RWPE2 (cell line): ENCODE measurements around the gene CHKB.

ENCODE experiments used
- ATAC-seq: fragments of 200-7000 bp; cut with Tn5 transposase; 3 replicates; pipeline ENCODE4 v1.9.1; 2021; ENCODE audit warnings: low read depth
- DNase-seq: peaks from one replicate; pipeline ENCODE4 v3.0.0-alpha.2; 2020; ENCODE audit warnings: low spot score
- H3K27ac ChIP-seq: fragments of 450-650 bp; 2 replicates; pipeline ENCODE4 v1.5.1; 2017; ENCODE audit warnings: mild to moderate bottlenecking; ENCODE audit not compliant: poor library complexity, severe bottlenecking
- H3K27me3 ChIP-seq: fragments of 250-450 bp; sonication (Bioruptor Pico); 2 replicates; pipeline ENCODE4 v1.5.1; 2021; ENCODE audit warnings: mild to moderate bottlenecking, moderate library complexity; ENCODE audit not compliant: insufficient read depth, poor library complexity, severe bottlenecking
- H3K36me3 ChIP-seq: fragments of 250-450 bp; sonication (Bioruptor Pico); 2 replicates; pipeline ENCODE4 v1.5.1; 2020; ENCODE audit warnings: low read depth, mild to moderate bottlenecking, moderate library complexity
- H3K4me1 ChIP-seq: fragments of 250-450 bp; sonication (Bioruptor Pico); 2 replicates; pipeline ENCODE4 v1.5.1; 2021; ENCODE audit warnings: mild to moderate bottlenecking, moderate library complexity; ENCODE audit not compliant: insufficient read depth, poor library complexity, severe bottlenecking
- H3K4me3 ChIP-seq: fragments of 250-450 bp; sonication (Bioruptor Pico); 2 replicates; pipeline ENCODE4 v1.5.1; 2021; ENCODE audit warnings: mild to moderate bottlenecking, moderate library complexity; ENCODE audit not compliant: severe bottlenecking
- H3K9me3 ChIP-seq: fragments of 250-450 bp; sonication (Bioruptor Pico); 2 replicates; pipeline ENCODE4 v1.5.1; 2021; ENCODE audit warnings: mild to moderate bottlenecking, moderate library complexity; ENCODE audit not compliant: severe bottlenecking
- TF ChIP-seq, protein P1 (sequence below): fragments of 450-650 bp; IDR thresholded peaks from one replicate; pipeline ENCODE4 v1.5.1; 2017; ENCODE audit warnings: mild to moderate bottlenecking, moderate library complexity; ENCODE audit not compliant: poor library complexity, severe bottlenecking

Gene CHKB

GRCh38 chr22:50556703-50557102 is 25.9 kb downstream of the CHKB start:
- H3K9me3 ChIP-seq: no peaks in the 10 kb centered on the region
- H3K27me3 ChIP-seq: no peaks in the 10 kb centered on the region
- TF ChIP-seq, protein P1, sequence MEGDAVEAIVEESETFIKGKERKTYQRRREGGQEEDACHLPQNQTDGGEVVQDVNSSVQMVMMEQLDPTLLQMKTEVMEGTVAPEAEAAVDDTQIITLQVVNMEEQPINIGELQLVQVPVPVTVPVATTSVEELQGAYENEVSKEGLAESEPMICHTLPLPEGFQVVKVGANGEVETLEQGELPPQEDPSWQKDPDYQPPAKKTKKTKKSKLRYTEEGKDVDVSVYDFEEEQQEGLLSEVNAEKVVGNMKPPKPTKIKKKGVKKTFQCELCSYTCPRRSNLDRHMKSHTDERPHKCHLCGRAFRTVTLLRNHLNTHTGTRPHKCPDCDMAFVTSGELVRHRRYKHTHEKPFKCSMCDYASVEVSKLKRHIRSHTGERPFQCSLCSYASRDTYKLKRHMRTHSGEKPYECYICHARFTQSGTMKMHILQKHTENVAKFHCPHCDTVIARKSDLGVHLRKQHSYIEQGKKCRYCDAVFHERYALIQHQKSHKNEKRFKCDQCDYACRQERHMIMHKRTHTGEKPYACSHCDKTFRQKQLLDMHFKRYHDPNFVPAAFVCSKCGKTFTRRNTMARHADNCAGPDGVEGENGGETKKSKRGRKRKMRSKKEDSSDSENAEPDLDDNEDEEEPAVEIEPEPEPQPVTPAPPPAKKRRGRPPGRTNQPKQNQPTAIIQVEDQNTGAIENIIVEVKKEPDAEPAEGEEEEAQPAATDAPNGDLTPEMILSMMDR: no peak
- no peak overlapping the region for H3K4me3 ChIP-seq
- ATAC-seq (no peak), DNase-seq (no peak)
- H3K4me1 ChIP-seq: no peaks in the 10 kb centered on the region
- no peaks in the 10 kb centered on the region for H3K36me3 ChIP-seq
- H3K27ac ChIP-seq: no peak overlapping the region

GRCh38 chr22:50553310-50553709 is 29.3 kb downstream of the CHKB start:
- Histone ChIP-seq H3K4me1 (no peaks in the 10 kb centered on the region), H3K36me3 (no peaks in the 10 kb centered on the region), H3K27me3 (no peaks in the 10 kb centered on the region), H3K4me3 (no peak overlapping the region), H3K9me3 (no peaks in the 10 kb centered on the region), H3K27ac (no peak overlapping the region)
- no peak for ATAC-seq
- TF ChIP-seq, protein P1: no peak
- no peak for DNase-seq

DNA sequence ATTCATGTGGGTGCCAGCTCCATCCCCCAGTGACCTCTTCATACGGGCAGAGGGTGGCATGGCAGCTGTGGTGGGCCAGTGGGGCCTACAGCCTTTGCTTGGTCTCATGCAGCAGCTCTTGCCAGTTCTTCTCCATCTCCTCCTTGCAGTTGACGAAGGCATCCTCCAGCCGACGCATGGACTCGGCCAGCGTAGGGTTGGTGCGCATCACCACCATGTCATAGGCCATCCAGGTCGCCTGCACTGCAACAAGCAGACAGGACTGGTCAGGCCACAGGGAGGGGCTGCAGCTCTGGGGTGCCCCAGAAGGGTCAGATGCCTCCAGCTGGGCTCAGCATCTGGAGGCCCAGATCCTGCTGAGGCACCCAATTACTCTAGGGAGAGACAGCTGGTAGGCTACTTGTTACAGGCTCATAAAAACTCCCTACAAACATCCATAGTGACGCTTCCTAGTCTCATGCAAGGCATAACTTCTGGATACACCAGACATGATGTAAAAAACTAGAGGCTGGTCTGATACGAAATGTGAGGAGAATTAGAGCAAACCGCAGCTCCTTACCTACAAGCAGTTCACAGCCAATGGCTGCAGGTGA is 31.4 kb downstream of the CHKB start:
- no peaks in the 10 kb centered on the region for H3K27me3 ChIP-seq
- no peak overlapping the region for H3K27ac ChIP-seq
- no peaks in the 10 kb centered on the region for H3K9me3 ChIP-seq
- no peaks in the 10 kb centered on the region for H3K36me3 ChIP-seq
- no peak overlapping the region for H3K4me3 ChIP-seq
- H3K4me1 ChIP-seq: no peaks in the 10 kb centered on the region
- DNase-seq: no peak
- ATAC-seq: no peak
- TF ChIP-seq, protein P1: no peak

DNA sequence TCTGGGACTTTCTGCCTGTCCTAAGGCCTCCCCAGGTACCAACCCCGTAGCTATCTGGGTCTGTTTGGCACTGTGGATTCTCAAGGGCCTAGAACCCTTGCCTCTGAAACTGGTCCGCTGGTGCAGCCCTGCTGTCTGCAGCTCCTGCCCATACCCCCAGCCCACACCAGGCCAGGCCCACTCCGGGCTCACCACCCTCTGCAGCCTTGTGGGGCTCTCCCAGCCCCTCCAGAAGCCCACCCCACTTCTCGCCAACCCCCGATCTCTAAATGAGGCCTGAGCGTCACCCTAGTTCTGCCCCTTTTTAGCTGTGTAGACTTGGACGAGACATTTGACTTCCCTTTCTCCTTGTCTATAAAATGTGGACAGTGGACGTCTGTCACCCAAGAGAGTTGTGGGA is 32.3 kb downstream of the CHKB start:
- ATAC-seq (no peak), DNase-seq (no peak)
- no peak overlapping the region for H3K4me3 ChIP-seq
- no peak overlapping the region for H3K27ac ChIP-seq
- TF ChIP-seq, protein P1: no peak
- no peaks in the 10 kb centered on the region for H3K9me3 ChIP-seq
- H3K4me1 ChIP-seq: no peaks in the 10 kb centered on the region
- no peaks in the 10 kb centered on the region for H3K36me3 ChIP-seq
- H3K27me3 ChIP-seq: no peaks in the 10 kb centered on the region

- TF ChIP-seq, protein P1: no peak
- H3K9me3 ChIP-seq: no peaks in the 10 kb centered on the region
- H3K27me3 ChIP-seq: no peaks in the 10 kb centered on the region
- no peak overlapping the region for H3K27ac ChIP-seq
- no peak overlapping the region for H3K4me3 ChIP-seq
- H3K4me1 ChIP-seq: peaks cover 6% of the 10 kb centered on the region
- H3K36me3 ChIP-seq: no peaks in the 10 kb centered on the region
- ATAC-seq: no peak
- no peak for DNase-seq
These were observed 33.5 kb downstream of the CHKB start for GRCh38 chr22:50548921-50549790.
